ENCODE measurements around the gene EPG5. TPM values are rescaled to one million over a fixed set of nuclear protein-coding genes. Genes with fewer than 3 reads are reported as not detected.

The EPG5 gene
- total RNA-seq, 4 donors from 2014 or later: 20.4 to 34.3 (median 28.2) TPM

DNA sequence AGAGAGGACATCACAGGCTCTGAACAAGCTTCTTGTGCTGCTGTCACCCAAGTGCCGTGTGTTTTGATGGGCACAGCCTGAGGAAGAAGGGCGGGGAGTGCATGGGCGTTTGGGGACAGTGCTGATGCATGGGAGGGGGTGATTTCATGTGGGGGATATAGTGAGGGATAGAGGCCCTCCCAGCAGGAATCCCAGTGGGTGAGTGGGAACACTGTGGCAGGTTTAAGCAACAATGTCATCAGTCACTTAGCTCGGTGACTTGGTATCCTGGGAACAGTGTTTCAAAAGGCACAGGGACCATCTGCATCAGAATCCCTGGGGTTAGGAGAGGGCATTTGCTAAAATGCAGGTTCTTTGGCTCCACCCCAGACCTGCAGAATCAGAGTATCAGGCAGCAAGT is 141.0 kb downstream of the EPG5 start:
- intact Hi-C loops (cut with DNase I): no loop called here
- Histone ChIP-seq H3K4me1 (peaks cover 10 to 20% (median 18%) of the 10 kb centered on the region in 4 donors), H3K27me3 (peaks cover 0 to 18% (median 0%) of the 10 kb centered on the region in 4 donors), H3K9me3 (no peaks in the 10 kb centered on the region), H3K27ac (replicated peaks in 1 of 4) (no peak overlapping the region), H3K4me3 (no peak overlapping the region), H3K36me3 (no peaks in the 10 kb centered on the region)
- 71% methylated on average over 3 of the region's 4 CpGs for WGBS
- DNase-seq (ENCODE audit: extremely low spot score): peak; percentile 62
- TF ChIP-seq POLR2AphosphoS5 (IDR thresholded peaks at IDR 0.05) (no peak), POLR2A (IDR thresholded peaks at IDR 0.05; ENCODE audit: low read depth) (no peak), CTCF (IDR thresholded peaks at IDR 0.05) (no peak), EP300 (IDR thresholded peaks at IDR 0.05) (no peak)

DNA sequence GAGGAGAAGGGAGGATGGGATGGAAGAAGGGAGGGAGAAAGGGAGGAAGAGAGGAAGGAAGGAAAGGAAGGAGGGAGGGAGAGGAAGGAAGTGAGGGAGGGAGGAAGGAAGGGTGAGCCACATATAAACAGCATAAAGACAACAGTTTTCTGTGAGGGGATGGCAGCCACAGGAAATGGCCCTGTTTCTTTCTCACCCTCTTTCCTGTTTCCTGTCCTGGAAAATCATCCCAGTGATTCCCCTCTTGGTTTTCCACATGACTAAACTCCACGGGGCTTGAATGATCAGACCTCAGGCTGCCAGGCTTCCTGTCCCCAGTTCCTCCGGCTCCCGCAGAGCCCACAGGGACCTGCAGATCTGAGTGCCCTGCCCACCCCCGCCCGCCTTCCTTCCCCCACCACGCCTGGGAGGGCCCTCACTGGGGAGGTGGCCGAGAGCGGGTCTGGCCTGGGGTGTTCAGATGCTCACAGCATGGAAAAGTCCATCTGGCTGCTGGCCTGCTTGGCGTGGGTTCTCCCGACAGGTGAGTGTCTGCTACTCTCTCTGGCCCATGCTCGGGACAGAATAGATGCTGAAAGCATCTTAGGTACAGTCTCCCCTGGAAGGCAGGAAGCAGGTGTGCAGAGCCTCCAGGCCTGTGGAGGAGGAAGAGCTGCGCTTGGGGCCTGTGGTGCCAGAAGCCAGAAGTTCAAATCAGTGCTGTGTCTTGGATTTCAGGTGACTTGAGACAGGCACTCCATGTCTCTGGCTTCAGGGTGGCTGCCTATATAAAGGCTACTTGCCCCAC is 141.7 kb downstream of the EPG5 start, which contains the start of gene SIGLEC15:
Gene SIGLEC15, plus strand, starts transcription at position 418 of the 787 bp plus-strand sequence. Its CDS starts 54 bp downstream, at position 472.
- Histone ChIP-seq H3K4me3 (no peak within 1 kb of the TSS), H3K27me3 (peaks cover 0 to 14% (median 0%) of the 10 kb centered on the region in 4 donors), H3K4me1 (peaks cover 10 to 20% (median 18%) of the 10 kb centered on the region in 4 donors), H3K27ac (replicated peaks in 1 of 4) (no peak within 1 kb of the TSS), H3K9me3 (no peaks in the 10 kb centered on the region), H3K36me3 (no peaks in the 10 kb centered on the region)
- TF ChIP-seq CTCF (IDR thresholded peaks at IDR 0.05) (no peak), POLR2A (IDR thresholded peaks at IDR 0.05; ENCODE audit: low read depth) (no peak), EP300 (IDR thresholded peaks at IDR 0.05) (no peak), POLR2AphosphoS5 (IDR thresholded peaks at IDR 0.05) (no peak)
- DNase-seq (ENCODE audit: extremely low spot score): peak; percentile 89
- intact Hi-C loops (cut with DNase I): no loop called here
- 38% methylated on average over 3 of the region's 12 CpGs for WGBS

- no peak for DNase-seq (ENCODE audit: extremely low spot score)
- H3K4me1 ChIP-seq: no peaks in the 10 kb centered on the region
- no peak overlapping the region for H3K4me3 ChIP-seq
- no peak overlapping the region for H3K27ac ChIP-seq (replicated peaks in 1 of 4)
- no peaks in the 10 kb centered on the region for H3K36me3 ChIP-seq
- no peak for TF ChIP-seq POLR2A (IDR thresholded peaks at IDR 0.05; ENCODE audit: low read depth)
- TF ChIP-seq EP300 (IDR thresholded peaks at IDR 0.05): no peak
- no peak for TF ChIP-seq POLR2AphosphoS5 (IDR thresholded peaks at IDR 0.05)
- no peak for TF ChIP-seq CTCF (IDR thresholded peaks at IDR 0.05)
- intact Hi-C loops (cut with DNase I): no loop called here
- H3K9me3 ChIP-seq: no peaks in the 10 kb centered on the region
- WGBS: 81% methylated on average over 1 of the region's 1 CpG
- H3K27me3 ChIP-seq: peaks cover 0 to 4% (median 0%) of the 10 kb centered on the region in 4 donors
Measured at GRCh38 chr18:45821711-45822110, 145.4 kb downstream of the EPG5 start.

- DNase-seq (ENCODE audit: extremely low spot score): no peak
- TF ChIP-seq POLR2A (IDR thresholded peaks at IDR 0.05; ENCODE audit: low read depth): no peak
- TF ChIP-seq EP300 (IDR thresholded peaks at IDR 0.05): no peak
- TF ChIP-seq POLR2AphosphoS5 (IDR thresholded peaks at IDR 0.05): no peak
- TF ChIP-seq CTCF (IDR thresholded peaks at IDR 0.05): no peak
- no peaks in the 10 kb centered on the region for H3K9me3 ChIP-seq
- no peaks in the 10 kb centered on the region for H3K4me1 ChIP-seq
- H3K27me3 ChIP-seq: peaks cover 0 to 1% (median 0%) of the 10 kb centered on the region in 4 donors
- no peaks in the 10 kb centered on the region for H3K36me3 ChIP-seq
- 91% methylated on average over 2 of the region's 2 CpGs for WGBS
- no peak overlapping the region for H3K27ac ChIP-seq (replicated peaks in 1 of 4)
- H3K4me3 ChIP-seq: no peak overlapping the region
- intact Hi-C loops (cut with DNase I): no loop called here
Measured at GRCh38 chr18:45821026-45821425, 146.1 kb downstream of the EPG5 start.

Measured in esophagus muscularis mucosa (tissue), 4 donors.